HPDE6-E6E7 (cell line): ENCODE results near the gene ACACB.
"Not testable (repeated sequence)": the region's sequence is repeated elsewhere in the genome, so short reads cannot be mapped to it uniquely, and the experiment has no call there.

Experiments
- DNase-seq: peaks from one replicate; pipeline ENCODE4 v3.0.0; 2011; ENCODE audit warnings: missing footprints; ENCODE audit errors: extremely low spot score

ACACB gene

GRCh38 chr12:109140560-109140959 lies 24.2 kb downstream of the ACACB start:
- no peak for DNase-seq

- no peak for DNase-seq
These were observed 27.8 kb downstream of the ACACB start for GRCh38 chr12:109144224-109144623.

- not testable (repeated sequence) for DNase-seq
These were observed 30.7 kb downstream of the ACACB start for GRCh38 chr12:109147126-109147525.

GRCh38 chr12:109147954-109148353 lies 31.6 kb downstream of the ACACB start:
- DNase-seq: no peak

GRCh38 chr12:109150124-109150640 lies 33.8 kb downstream of the ACACB start:
- no peak for DNase-seq

GRCh38 chr12:109151457-109151856 lies 35.1 kb downstream of the ACACB start:
- DNase-seq: no peak

GRCh38 chr12:109153821-109154441 lies 37.5 kb downstream of the ACACB start:
- DNase-seq: no peak

GRCh38 chr12:109154451-109155438 lies 38.4 kb downstream of the ACACB start:
- peak; percentile 79 for DNase-seq

- DNase-seq: no peak
These were observed 39.6 kb downstream of the ACACB start for GRCh38 chr12:109156036-109156435.

GRCh38 chr12:109156586-109156985 lies 40.2 kb downstream of the ACACB start:
- no peak for DNase-seq

- DNase-seq: no peak
These were observed 41.6 kb downstream of the ACACB start for GRCh38 chr12:109157986-109158385.

GRCh38 chr12:109160433-109160832 lies 44.0 kb downstream of the ACACB start:
- DNase-seq: no peak

GRCh38 chr12:109160873-109161272 lies 44.5 kb downstream of the ACACB start:
- no peak for DNase-seq

- no peak for DNase-seq
These were observed 46.2 kb downstream of the ACACB start for GRCh38 chr12:109162551-109162950.

- no peak for DNase-seq
These were observed 46.8 kb downstream of the ACACB start for GRCh38 chr12:109163167-109163566.

- no peak for DNase-seq
These were observed 49.2 kb downstream of the ACACB start for GRCh38 chr12:109165599-109165998.

GRCh38 chr12:109166371-109166770 lies 50.0 kb downstream of the ACACB start:
- no peak for DNase-seq

GRCh38 chr12:109167781-109168180 lies 51.4 kb downstream of the ACACB start:
- DNase-seq: no peak

- no peak for DNase-seq
These were observed 52.9 kb downstream of the ACACB start for GRCh38 chr12:109169262-109169661.

GRCh38 chr12:109169686-109170085 lies 53.3 kb downstream of the ACACB start:
- no peak for DNase-seq

- DNase-seq: no peak
These were observed 53.9 kb downstream of the ACACB start for GRCh38 chr12:109170324-109170723.

GRCh38 chr12:109172787-109173186 lies 56.4 kb downstream of the ACACB start:
- not testable (repeated sequence) for DNase-seq
